ENCODE data around the gene KLF1. TPM values are rescaled to one million over a fixed set of nuclear protein-coding genes. Genes with fewer than 3 reads are reported as not detected.

Gene KLF1
- total and polyA plus RNA-seq, 2 of the 13 experiments (the other 11 are each of a cell fraction or from before 2014, with no cell fraction given): not detected

DNA sequence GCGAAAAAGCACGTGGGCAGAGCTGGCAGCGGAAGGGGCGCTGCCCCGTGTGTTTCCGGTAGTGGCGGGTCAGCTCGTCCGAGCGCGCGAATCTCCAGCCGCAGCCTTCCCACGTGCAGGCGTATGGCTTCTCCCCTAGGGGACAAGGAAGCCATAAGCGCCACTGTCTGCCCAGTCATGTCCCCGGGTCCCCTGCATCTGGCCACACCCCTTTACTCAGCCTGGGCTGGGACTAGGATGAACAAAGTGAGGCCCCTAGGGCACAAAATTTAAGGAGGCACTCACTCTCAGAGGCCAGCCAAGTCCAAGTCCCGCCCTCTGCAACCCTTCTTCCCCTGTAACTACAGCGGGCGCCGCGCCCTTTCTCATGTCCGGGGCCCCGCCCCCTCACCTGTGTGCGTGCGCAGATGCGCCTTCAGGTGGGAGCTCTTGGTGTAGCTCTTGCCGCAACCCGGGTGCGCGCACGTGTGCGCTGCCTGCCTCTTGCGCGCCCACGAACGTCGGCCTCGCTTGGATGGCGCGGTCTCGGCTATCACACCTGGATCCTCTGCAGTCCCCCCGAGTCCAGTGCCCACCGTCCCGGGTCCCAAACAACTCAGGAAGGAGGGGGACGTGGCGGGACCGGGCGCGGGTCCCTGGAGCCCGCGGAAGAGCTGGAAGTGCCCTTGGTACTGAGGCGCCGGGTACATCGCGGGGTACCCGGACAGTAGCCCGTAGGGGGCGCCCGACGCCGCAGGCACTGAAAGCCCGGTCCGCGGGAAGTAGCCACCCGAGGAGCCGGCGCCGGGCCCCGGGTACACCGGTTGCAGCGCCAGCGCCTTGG is 1.9 kb downstream of the KLF1 start (continued):
- TF ChIP-seq, protein P1, sequence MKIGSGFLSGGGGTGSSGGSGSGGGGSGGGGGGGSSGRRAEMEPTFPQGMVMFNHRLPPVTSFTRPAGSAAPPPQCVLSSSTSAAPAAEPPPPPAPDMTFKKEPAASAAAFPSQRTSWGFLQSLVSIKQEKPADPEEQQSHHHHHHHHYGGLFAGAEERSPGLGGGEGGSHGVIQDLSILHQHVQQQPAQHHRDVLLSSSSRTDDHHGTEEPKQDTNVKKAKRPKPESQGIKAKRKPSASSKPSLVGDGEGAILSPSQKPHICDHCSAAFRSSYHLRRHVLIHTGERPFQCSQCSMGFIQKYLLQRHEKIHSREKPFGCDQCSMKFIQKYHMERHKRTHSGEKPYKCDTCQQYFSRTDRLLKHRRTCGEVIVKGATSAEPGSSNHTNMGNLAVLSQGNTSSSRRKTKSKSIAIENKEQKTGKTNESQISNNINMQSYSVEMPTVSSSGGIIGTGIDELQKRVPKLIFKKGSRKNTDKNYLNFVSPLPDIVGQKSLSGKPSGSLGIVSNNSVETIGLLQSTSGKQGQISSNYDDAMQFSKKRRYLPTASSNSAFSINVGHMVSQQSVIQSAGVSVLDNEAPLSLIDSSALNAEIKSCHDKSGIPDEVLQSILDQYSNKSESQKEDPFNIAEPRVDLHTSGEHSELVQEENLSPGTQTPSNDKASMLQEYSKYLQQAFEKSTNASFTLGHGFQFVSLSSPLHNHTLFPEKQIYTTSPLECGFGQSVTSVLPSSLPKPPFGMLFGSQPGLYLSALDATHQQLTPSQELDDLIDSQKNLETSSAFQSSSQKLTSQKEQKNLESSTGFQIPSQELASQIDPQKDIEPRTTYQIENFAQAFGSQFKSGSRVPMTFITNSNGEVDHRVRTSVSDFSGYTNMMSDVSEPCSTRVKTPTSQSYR (CRISPR knock-in tag; IDR thresholded peaks at IDR 0.05; ENCODE audit: borderline replicate concordance): no peak
- peak; percentile 88 for TF ChIP-seq ZEB1 (IDR thresholded peaks at IDR 0.05; ENCODE audit: insufficient replicate concordance, low read depth)
- no peak for TF ChIP-seq SMARCC2 (IDR thresholded peaks at IDR 0.05)
- no peak for TF ChIP-seq ELF4 (CRISPR knock-in tag; IDR thresholded peaks at IDR 0.05; ENCODE audit: borderline replicate concordance)
- TF ChIP-seq FOSL1 (CRISPR knock-in tag; IDR thresholded peaks at IDR 0.05; ENCODE audit: borderline replicate concordance): no peak
- TF ChIP-seq CREM (IDR thresholded peaks at IDR 0.05): no peak
- no peak for TF ChIP-seq CREM (CRISPR knock-in tag; IDR thresholded peaks at IDR 0.05)
- TF ChIP-seq SUZ12 (IDR thresholded peaks at IDR 0.05; ENCODE audit: low read depth, low read length): no peak
- no peak for TF ChIP-seq SOX6 (IDR thresholded peaks at IDR 0.05)
- TF ChIP-seq SOX6 (CRISPR knock-in tag; IDR thresholded peaks at IDR 0.05): no peak
- no peak for TF ChIP-seq SNAPC2 (CRISPR knock-in tag; IDR thresholded peaks at IDR 0.05)
- no peak for TF ChIP-seq ESRRA (CRISPR knock-in tag; IDR thresholded peaks at IDR 0.05; ENCODE audit: low read depth)
- TF ChIP-seq, protein P2, sequence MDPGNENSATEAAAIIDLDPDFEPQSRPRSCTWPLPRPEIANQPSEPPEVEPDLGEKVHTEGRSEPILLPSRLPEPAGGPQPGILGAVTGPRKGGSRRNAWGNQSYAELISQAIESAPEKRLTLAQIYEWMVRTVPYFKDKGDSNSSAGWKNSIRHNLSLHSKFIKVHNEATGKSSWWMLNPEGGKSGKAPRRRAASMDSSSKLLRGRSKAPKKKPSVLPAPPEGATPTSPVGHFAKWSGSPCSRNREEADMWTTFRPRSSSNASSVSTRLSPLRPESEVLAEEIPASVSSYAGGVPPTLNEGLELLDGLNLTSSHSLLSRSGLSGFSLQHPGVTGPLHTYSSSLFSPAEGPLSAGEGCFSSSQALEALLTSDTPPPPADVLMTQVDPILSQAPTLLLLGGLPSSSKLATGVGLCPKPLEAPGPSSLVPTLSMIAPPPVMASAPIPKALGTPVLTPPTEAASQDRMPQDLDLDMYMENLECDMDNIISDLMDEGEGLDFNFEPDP (CRISPR knock-in tag; conservative IDR thresholded peaks at IDR 0.05): no peak
- TF ChIP-seq MAFF (IDR thresholded peaks at IDR 0.05; ENCODE audit: low read depth, low read length): no peak
- peak; percentile 51 for TF ChIP-seq SAP130 (CRISPR knock-in tag; IDR thresholded peaks at IDR 0.05; ENCODE audit: low read depth)
- no peak for TF ChIP-seq KLF13 (CRISPR knock-in tag; IDR thresholded peaks at IDR 0.05)
- no peak for TF ChIP-seq MLLT10 (CRISPR knock-in tag; IDR thresholded peaks at IDR 0.05)
- no peak for TF ChIP-seq TEAD3 (CRISPR knock-in tag; optimal IDR thresholded peaks at IDR 0.05; ENCODE audit: borderline replicate concordance)
- no peak for TF ChIP-seq ZBTB1 (CRISPR knock-in tag; IDR thresholded peaks at IDR 0.05; ENCODE audit: borderline replicate concordance)
- TF ChIP-seq GMEB2 (CRISPR knock-in tag; IDR thresholded peaks at IDR 0.05; ENCODE audit: low read depth): no peak
- no peak for TF ChIP-seq MAFK (conservative IDR thresholded peaks at IDR 0.05 in 1 of 2, IDR thresholded peaks at IDR 0.05 in 1 of 2; ENCODE audit: low read length in 2 of 2)
- TF ChIP-seq, protein P3, sequence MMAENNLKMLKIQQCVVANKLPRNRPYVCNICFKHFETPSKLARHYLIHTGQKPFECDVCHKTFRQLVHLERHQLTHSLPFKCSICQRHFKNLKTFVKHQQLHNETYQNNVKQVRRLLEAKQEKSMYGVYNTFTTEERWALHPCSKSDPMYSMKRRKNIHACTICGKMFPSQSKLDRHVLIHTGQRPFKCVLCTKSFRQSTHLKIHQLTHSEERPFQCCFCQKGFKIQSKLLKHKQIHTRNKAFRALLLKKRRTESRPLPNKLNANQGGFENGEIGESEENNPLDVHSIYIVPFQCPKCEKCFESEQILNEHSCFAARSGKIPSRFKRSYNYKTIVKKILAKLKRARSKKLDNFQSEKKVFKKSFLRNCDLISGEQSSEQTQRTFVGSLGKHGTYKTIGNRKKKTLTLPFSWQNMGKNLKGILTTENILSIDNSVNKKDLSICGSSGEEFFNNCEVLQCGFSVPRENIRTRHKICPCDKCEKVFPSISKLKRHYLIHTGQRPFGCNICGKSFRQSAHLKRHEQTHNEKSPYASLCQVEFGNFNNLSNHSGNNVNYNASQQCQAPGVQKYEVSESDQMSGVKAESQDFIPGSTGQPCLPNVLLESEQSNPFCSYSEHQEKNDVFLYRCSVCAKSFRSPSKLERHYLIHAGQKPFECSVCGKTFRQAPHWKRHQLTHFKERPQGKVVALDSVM (CRISPR knock-in tag; IDR thresholded peaks at IDR 0.05): no peak
- TF ChIP-seq ZNF569 (CRISPR knock-in tag; IDR thresholded peaks at IDR 0.05; ENCODE audit: borderline replicate concordance): no peak
- no peak for TF ChIP-seq ZNF143 (CRISPR knock-in tag; IDR thresholded peaks at IDR 0.05)
- 0 out of 4 replicates have a peak, but pooled peaks of 1 of the 2 experiments have one; percentile 30 for TF ChIP-seq POLR2A (IDR thresholded peaks at IDR 0.05; ENCODE audit: insufficient read depth in 1 of 2, low read depth in 2 of 2, low read length in 2 of 2)
